NCI-H146 treated with DMSO at 0.1 percent for 48 hours (cell line): Measurements from ENCODE around the gene CHN2.

ENCODE experiments used
- DNase-seq: peaks from one replicate; lab custom pipeline; 2025; ENCODE audit not compliant: unreplicated experiment; lab: John Stamatoyannopoulos, UW

The CHN2 gene

GRCh38 chr7:29485339-29486190, 291.0 kb downstream of the CHN2 start:
- DNase-seq, result peak; percentile 34

DNA sequence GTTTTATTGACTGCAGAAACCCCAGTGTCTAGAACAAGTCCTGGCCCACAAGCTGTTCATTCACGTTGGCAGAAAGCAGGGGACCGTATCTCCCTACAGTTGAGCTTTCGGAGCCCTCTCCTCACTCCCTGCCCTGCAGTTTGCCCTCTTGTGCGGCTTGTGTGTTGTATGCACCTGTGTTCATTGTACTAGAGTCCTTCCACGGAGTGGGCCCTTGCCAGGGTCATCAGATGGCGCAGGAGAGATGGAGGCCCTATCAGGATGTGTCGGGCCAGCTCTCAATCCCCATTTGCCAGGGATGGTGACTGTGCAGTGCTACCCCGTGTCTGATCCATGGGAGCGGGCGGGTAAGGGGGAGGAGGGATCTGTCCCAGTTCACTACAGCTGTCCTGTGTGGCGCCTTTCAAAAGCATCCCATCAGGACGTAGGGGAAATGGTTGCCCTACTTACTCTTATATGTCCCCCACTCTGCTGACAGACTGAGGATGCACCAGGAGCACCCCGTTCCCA, 291.7 kb downstream of the CHN2 start:
- no peak for DNase-seq

GRCh38 chr7:29487424-29487823, 292.8 kb downstream of the CHN2 start:
- DNase-seq, result no peak

GRCh38 chr7:29488203-29488970, 293.8 kb downstream of the CHN2 start:
- no peak for DNase-seq

- DNase-seq, result no peak
Measured at GRCh38 chr7:29488977-29489376, 294.4 kb downstream of the CHN2 start.

GRCh38 chr7:29490094-29490607, 295.6 kb downstream of the CHN2 start:
- no peak for DNase-seq

GRCh38 chr7:29494350-29494749, 299.8 kb downstream of the CHN2 start:
- no peak for DNase-seq

DNA sequence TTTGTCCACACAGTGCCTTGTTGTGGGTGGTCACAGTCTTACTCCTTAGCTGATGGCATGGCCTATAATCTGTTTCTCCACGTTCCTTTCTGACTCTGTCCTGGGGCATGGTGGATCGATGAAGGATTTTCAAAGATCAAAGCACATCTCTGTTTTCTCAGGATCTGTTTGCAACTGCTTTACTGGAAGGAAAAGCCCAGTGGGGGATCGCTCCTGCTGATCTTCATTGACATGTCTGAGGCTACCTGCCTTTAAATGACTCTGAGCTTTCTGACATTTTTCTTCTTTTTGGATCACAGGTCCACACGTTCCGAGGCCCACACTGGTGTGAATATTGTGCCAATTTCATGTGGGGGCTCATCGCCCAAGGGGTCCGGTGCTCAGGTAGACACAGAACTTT, 301.1 kb downstream of the CHN2 start:
- DNase-seq, result peak; percentile 5

- peak; percentile 93 for DNase-seq
Measured at GRCh38 chr7:29496355-29497020, 301.9 kb downstream of the CHN2 start.

DNA sequence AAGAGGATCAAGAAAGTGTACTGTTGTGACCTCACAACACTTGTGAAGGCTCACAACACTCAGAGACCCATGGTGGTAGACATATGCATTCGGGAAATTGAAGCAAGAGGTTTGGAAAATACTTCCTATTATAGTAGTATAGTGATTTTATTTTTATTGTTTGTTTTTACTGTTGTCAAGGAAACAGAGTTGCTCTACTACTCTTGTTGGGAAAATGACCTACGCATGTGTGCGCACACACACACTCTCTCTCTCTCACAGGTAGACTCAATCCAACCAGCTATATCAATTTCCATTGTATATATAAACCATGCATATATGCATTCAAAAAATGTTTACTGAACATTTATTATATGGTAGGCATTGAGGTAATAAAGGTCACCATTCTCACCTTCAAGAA, 305.4 kb downstream of the CHN2 start:
- no peak for DNase-seq

DNA sequence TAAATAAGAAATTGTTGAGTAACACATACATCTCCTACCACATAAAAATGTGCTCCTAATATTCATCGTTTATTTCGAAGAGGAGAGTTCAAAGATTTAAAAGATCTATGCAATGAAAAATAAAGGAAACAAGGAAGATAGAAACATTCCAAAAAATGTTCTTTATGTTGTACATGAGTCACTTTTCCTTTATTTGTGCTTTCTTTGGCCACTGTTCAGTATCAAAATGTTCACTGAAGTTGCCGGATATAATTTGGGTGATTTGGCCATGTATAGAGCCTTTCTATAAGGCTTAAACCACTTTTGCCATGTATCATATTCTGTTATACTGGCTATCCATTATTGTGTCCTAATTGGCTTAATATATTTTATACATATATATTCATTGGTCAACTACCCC, 306.1 kb downstream of the CHN2 start:
- no peak for DNase-seq

DNA sequence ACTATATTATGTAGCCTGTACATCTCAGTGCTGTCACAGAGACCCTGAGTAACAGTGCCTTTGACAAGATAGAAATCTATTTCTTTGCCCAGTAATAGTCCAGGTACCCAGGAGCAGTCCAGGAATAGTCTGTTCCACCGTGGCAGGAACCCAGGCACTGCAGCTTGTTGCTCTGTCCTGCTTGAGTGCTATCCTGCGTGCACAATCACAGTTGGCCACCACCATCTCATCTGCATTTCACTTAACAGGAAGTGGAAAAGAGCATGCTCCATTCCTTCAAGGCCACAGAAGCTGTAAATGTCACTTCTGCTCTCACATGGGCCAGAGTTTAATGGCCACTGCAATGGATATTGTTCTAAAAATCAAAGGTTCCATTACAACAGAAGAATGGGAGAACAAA, 307.6 kb downstream of the CHN2 start:
- DNase-seq, result no peak

- no peak for DNase-seq
Measured at GRCh38 chr7:29505931-29506330, 311.4 kb downstream of the CHN2 start.

- no peak for DNase-seq
Measured at GRCh38 chr7:29508608-29509007, 314.0 kb downstream of the CHN2 start.

DNA sequence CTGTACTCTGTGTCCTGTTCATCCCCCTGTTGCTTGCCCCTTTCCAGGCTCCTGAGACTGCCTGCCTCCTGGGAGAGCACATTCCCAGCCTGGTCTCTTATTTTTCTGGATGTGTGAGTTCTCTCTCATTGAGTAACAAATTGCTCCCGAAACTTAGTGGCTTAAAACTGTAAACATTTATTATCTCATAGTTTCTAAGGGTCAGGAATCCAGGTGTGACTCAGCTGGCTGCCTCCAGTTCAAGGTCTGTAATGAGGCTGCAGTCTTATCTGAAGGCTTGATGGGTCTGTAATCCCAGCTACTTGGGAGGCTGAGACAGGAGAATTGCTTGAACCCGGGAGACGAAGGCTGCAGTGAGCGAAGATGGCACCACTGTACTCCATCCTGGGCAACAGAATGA, 315.5 kb downstream of the CHN2 start:
- no peak for DNase-seq

GRCh38 chr7:29511337-29511736, 316.8 kb downstream of the CHN2 start:
- no peak for DNase-seq

DNA sequence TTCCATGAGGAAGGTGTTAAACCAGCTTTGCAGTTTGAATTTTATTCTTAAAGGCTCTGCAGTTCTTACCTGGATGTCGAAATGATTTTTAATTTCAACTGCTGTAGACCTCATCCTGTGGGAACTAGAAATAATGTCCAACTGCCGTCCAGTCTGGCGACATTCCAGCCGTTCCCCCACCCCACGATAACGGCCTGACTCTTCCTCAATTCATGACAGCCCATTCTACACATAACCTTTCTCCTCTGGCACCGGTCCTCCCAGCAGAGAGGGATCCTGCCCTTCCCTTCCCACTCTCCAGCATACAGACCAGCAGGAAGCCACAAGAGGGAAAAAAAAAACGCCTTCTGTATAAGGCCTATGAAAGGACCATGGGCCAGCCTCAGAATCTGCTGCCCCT, 317.3 kb downstream of the CHN2 start:
- no peak for DNase-seq

DNA sequence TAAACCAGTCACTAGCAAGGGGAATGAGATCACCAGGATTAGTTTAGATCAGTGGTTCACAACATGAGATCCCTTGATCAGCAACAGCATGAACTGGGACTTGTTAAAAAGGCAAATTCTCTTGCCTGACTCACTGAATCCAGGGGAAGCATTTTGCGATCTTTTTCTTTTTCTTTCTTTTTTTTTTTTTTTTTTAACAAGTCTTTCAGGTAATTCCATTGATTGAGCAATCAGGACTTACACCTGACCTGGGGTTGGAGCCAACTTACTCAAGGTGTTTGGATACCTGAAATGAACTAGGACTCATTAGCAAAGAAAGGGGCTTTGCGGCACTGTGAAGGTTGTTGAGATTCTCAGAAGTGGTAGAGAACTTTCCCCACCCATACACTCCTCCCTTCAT, 321.9 kb downstream of the CHN2 start:
- DNase-seq, result no peak

DNA sequence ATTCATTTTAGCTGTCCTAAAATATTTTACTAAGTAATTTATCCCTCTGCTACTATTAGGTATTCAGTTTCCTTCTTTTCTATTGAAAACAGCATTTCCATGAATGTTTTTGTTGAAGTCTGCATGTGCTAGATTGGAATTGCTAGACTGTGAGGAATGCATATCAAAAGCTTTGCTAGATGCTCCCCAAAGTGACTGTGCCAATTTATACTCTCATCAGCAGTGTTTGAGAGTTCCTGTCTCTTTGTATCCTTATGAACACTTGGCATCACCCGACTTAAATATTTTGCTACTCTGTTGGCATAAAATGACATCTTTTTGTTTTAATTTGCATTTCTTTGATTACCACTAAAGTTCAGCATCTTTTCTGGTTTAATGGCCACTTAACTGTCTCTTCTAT, 324.0 kb downstream of the CHN2 start:
- no peak for DNase-seq

DNA sequence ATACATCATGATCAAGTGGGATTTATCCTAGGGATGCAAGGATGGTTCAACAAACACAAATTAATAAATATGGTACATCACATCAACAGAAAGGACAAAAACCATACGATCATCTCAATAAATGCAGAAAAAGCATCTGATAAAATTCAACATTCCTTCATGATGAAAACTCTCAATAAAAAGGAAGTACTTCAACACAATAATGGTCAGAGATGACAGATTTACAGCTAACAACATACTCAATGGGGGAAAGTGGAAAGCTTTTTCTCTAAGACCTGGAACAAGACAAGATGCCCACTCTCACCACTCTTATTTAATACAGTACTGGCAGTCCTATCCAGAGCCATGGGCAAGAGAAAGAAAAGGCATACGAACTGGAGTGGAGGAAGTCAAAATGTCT, 329.2 kb downstream of the CHN2 start:
- no peak for DNase-seq

- no peak for DNase-seq
Measured at GRCh38 chr7:29527505-29528108, 333.0 kb downstream of the CHN2 start.
